Calu3 (cell line): Measurements from ENCODE around the gene MCTS1. TPM values are rescaled to one million over a fixed set of nuclear protein-coding genes. Genes with fewer than 3 reads are reported as not detected.

ENCODE experiments used
- BruUV-seq: library from RNA; stranded (reverse); fragments of 400-500 nt; replicated peaks from 2 replicates; lab custom pipeline; 2021; lab: Mats Ljungman, UMichigan
- CTCF ChIA-PET: fragments of 300-600 bp; sonication (Branson Sonifier 250); formaldehyde crosslinking; loops from one replicate; lab custom pipeline; 2022; ENCODE audit warnings: antibody characterized with exemption; lab: Charles Lee
- DNase-seq: peaks from one replicate; pipeline ENCODE4 v3.0.0; 2022
- H3K27ac Mint-ChIP-seq: one replicate; pipeline ENCODE4 v1.8.0; 2022; ENCODE audit warnings: mixed read lengths; ENCODE audit not compliant: unreplicated experiment
- H3K27me3 Mint-ChIP-seq: one replicate; pipeline ENCODE4 v1.8.0; 2022; ENCODE audit warnings: mixed read lengths; ENCODE audit not compliant: unreplicated experiment
- H3K36me3 Mint-ChIP-seq: one replicate; pipeline ENCODE4 v1.8.0; 2022; ENCODE audit warnings: mild to moderate bottlenecking, moderate library complexity, mixed read lengths; ENCODE audit not compliant: insufficient read depth, unreplicated experiment
- H3K4me1 Mint-ChIP-seq: one replicate; pipeline ENCODE4 v1.8.0; 2022; ENCODE audit warnings: mild to moderate bottlenecking, low read depth, mixed read lengths; ENCODE audit not compliant: unreplicated experiment
- H3K4me3 Mint-ChIP-seq: one replicate; pipeline ENCODE4 v1.8.0; 2022; ENCODE audit warnings: mild to moderate bottlenecking, low read depth, moderate library complexity, mixed read lengths; ENCODE audit not compliant: unreplicated experiment
- H3K9me3 Mint-ChIP-seq: one replicate; pipeline ENCODE4 v1.8.0; 2022; ENCODE audit warnings: low read depth, mixed read lengths; ENCODE audit not compliant: unreplicated experiment
- CTCF ChIP-seq: fragments of 200-600 bp; IDR thresholded peaks from one replicate; pipeline ENCODE4 v1.8.0; 2022; ENCODE audit warnings: antibody characterized with exemption; ENCODE audit not compliant: unreplicated experiment
- intact Hi-C: fragments of 100-400 bp; cut with micrococcal nuclease; formaldehyde crosslinking; loops from one replicate; pipeline ENCODE4 v1.10.0; 2022; ENCODE audit not compliant: unreplicated experiment
- total RNA-seq: library from RNA; stranded (reverse); gene quantifications from 2 replicates; pipeline ENCODE4 v1.2.3, GENCODE V29; 2022

MCTS1 gene
- total RNA-seq, 1 experiment from 2014 or later = 67.7 TPM

DNA sequence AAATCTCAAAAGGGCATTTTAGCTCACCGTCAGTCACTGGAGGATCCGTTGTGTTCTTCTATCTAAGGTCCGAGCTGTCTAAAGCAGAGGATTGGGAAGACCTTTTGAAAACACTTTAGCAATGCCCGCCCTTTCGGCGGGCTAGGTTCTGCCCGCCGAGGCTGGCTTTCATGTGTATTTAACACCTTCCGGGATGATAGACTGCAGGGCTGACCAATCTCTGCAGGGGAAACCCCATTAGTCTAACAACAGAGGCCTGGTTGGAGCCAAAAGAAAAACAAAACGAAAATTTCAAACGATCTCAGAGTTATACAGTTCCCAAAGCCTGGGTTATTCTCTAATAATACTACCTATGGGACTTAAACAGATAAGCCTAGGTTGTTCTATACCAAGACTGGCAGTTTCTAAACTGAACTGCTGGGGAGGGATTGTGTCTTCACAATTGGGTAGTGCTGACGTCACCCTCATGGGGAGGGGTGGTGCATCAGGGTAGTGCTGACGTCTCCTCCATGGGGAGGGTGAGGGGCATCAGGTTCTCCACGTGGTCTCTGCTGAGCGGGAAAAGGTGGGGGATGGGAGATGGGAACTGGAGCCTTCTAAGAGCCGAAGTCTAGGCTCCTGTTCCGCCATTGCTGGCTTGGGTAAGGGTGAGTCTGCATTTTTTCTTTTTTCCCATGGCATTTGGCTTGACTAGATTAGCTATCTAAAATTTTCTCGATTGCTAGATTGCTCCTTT lies 28.4 kb upstream of the MCTS1 start:
- H3K9me3 Mint-ChIP-seq = no peaks in the 10 kb centered on the region
- H3K36me3 Mint-ChIP-seq = no peaks in the 10 kb centered on the region
- H3K27ac Mint-ChIP-seq = no peak overlapping the region
- no peak for TF ChIP-seq CTCF
- H3K4me3 Mint-ChIP-seq = no peak overlapping the region
- BruUV-seq = no TSS peak
- H3K4me1 Mint-ChIP-seq = no peaks in the 10 kb centered on the region
- intact Hi-C loops = no loop called here
- no peaks in the 10 kb centered on the region for H3K27me3 Mint-ChIP-seq
- CTCF ChIA-PET = no interaction called here
- DNase-seq = no peak

DNA sequence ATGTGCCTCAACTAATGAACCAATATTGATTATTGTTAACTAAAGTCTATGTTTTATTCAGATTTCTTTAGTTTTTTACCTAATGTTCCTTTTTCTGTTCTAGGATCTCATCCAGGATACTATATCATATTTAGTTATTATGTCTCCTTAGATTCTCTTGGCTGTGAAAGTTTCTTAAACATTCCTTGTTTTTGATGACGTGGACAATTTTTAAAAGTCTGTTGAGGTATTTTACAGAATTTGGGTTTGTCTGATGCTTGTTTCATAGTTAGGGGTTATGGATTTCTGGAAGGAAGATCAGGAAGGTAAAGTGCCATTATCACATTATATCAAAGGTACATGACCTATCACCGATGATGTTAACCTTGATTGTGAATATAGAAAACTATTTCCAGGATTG lies 18.2 kb upstream of the MCTS1 start:
- Mint-ChIP-seq H3K27ac (no peak overlapping the region), H3K36me3 (no peaks in the 10 kb centered on the region), H3K27me3 (peaks cover 31% of the 10 kb centered on the region), H3K9me3 (peaks cover 5% of the 10 kb centered on the region), H3K4me1 (no peaks in the 10 kb centered on the region), H3K4me3 (no peak overlapping the region)
- intact Hi-C loops = no loop called here
- no peak for DNase-seq
- CTCF ChIA-PET = no interaction called here
- BruUV-seq = no TSS peak
- no peak for TF ChIP-seq CTCF

- Mint-ChIP-seq H3K27ac (peak overlapping the region; percentile 94), H3K36me3 (peaks cover 16% of the 10 kb centered on the region), H3K4me1 (no peaks in the 10 kb centered on the region), H3K9me3 (no peaks in the 10 kb centered on the region), H3K4me3 (peak overlapping the region; percentile 83), H3K27me3 (no peaks in the 10 kb centered on the region)
- no TSS peak for BruUV-seq
- no peak for TF ChIP-seq CTCF
- CTCF ChIA-PET = interaction anchor here (0.7 kb wide), 1 partner anchor 43 kb away, joined by 3 read pairs; no protein-coding TSS in a partner anchor
- DNase-seq = peak; percentile 15
- intact Hi-C loops = loop anchor here (2.0 to 10.0 kb wide), 2 partner anchors 44 to 90 kb away; partner anchors contain the start of gene CUL4B
Measured at GRCh38 chrX:120604361-120604782, 471 bp downstream of the MCTS1 start.

DNA sequence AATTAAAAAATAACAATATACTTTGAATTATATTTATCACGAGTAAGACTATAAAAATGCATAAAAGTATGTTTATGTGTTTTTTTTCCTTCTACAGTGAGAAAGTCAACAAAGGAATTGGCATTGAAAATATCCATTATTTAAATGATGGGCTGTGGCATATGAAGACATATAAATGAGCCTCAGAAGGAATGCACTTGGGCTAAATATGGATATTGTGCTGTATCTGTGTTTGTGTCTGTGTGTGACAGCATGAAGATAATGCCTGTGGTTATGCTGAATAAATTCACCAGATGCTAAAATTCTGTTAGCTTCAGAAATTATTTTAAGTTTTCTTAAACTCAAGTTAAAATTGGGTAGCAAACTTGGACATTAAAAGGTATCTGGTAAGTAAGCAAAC lies 8.2 kb downstream of the MCTS1 start:
- no TSS peak for BruUV-seq
- H3K4me3 Mint-ChIP-seq = no peak overlapping the region
- TF ChIP-seq CTCF = no peak

More for the DNA sequence above, 8.2 kb downstream of the MCTS1 start:
- H3K27me3 Mint-ChIP-seq = no peaks in the 10 kb centered on the region
- H3K36me3 Mint-ChIP-seq = peaks cover 12% of the 10 kb centered on the region
- H3K4me1 Mint-ChIP-seq = no peaks in the 10 kb centered on the region
- no peak for DNase-seq
- H3K27ac Mint-ChIP-seq = no peak overlapping the region
- H3K9me3 Mint-ChIP-seq = no peaks in the 10 kb centered on the region
- CTCF ChIA-PET = interaction anchor here (0.6 kb wide), 1 partner anchor 52 kb away, joined by 5 read pairs; no protein-coding TSS in a partner anchor
- intact Hi-C loops = no loop called here
